Heart left ventricle (tissue), 16 donors: ENCODE data around the gene WFDC5. TPM values are rescaled to one million over a fixed set of nuclear protein-coding genes. Genes with fewer than 3 reads are reported as not detected.

Experiments used
- ATAC-seq, 4 donors: fragments of 200-7000 bp; cut with Tn5 transposase; one replicate each; pipeline ENCODE4 v1.9.1; 2020 to 2022; ENCODE audit warnings: moderate library complexity in 4 of 4, mild to moderate bottlenecking in 3 of 4, moderate number of reproducible peaks in 1 of 4
- DNase-seq, 5 donors: peaks; one replicate each; pipeline ENCODE4 v3.0.0-alpha.2; 2020
- H3K27ac ChIP-seq, 12 donors: fragments of 200-600 bp; sonication (generic) in 4 of 12; one replicate each; pipeline versions ENCODE4 v1.5.0 to v1.8.0; 2016 to 2022; ENCODE audit warnings: mild to moderate bottlenecking in 2 of 12
- H3K27me3 ChIP-seq, 9 donors: fragments of 200-600 bp; sonication (generic) in 2 of 9; one replicate each; pipeline versions ENCODE4 v1.5.1 to v1.8.0; 2016 to 2022; ENCODE audit warnings: mild to moderate bottlenecking in 3 of 9
- H3K36me3 ChIP-seq, 9 donors: fragments of 200-600 bp; sonication (generic) in 2 of 9; one replicate each; pipeline versions ENCODE4 v1.5.0 to v1.8.0; 2018 to 2022; ENCODE audit warnings: mild to moderate bottlenecking in 2 of 9
- H3K4me1 ChIP-seq, 12 donors: fragments of 200-600 bp; sonication (generic) in 4 of 12; one replicate each; pipeline versions ENCODE4 v1.5.0 to v1.8.0; 2016 to 2022; ENCODE audit warnings: mild to moderate bottlenecking in 3 of 12
- H3K4me3 ChIP-seq, 12 donors: fragments of 200-600 bp; sonication (generic) in 4 of 12; one replicate each; pipeline versions ENCODE4 v1.5.0 to v1.8.0; 2017 to 2022; ENCODE audit warnings: mild to moderate bottlenecking in 9 of 12, moderate library complexity in 4 of 12
- H3K9me3 ChIP-seq, 12 donors: fragments of 200-600 bp; sonication (generic) in 4 of 12; one replicate each; pipeline versions ENCODE4 v1.5.0 to v1.8.0; 2016 to 2022; ENCODE audit warnings: mild to moderate bottlenecking in 1 of 12
- POLR2A ChIP-seq, 2 donors: fragments of 450-650 bp; IDR thresholded peaks; one replicate each; pipeline ENCODE4 v1.6.1; 2017; ENCODE audit warnings: antibody characterized with exemption in 2 of 2, mild to moderate bottlenecking in 2 of 2, moderate library complexity in 2 of 2
- WGBS, 4 donors: extraction: QIAGEN DNeasy Blood & Tissue Kit in 2 of 4; methylation state at CpG; one replicate each; pipeline versions ENCODE4 v1.1.5 to v1.1.7; 2013 to 2018; 5-methylcytosine and 5-hydroxymethylcytosine counted together
- intact Hi-C, 10 donors: fragments of 100-400 bp; cut with DNase I; formaldehyde crosslinking; loops; one replicate each; pipeline versions ENCODE4 v1.11.1 to v1.14.2; 2022
- polyA plus RNA-seq, 2 donors: library from polyadenylated mRNA; stranded (reverse); fragments of 200-250 nt; gene quantifications; one replicate each; pipeline ENCODE4 v1.2.3, GENCODE V29; 2013
- total RNA-seq, 9 donors: library from RNA; depleted of rRNA in 2 of 9; stranded (reverse); fragments of >200 nt in 2 of 9; fragmentation: NEBNext Ultra II Directional in 3 of 9; extraction: Animal tissue kit (Norgen Biotek cat#: 25700) in 3 of 9; gene quantifications; one replicate each; pipeline versions ENCODE4 v1.1.0 to v1.2.4, GENCODE V29; 2016 to 2023
- TF ChIP-seq, protein P1 (sequence below), 12 donors: fragments of 200-600 bp; sonication (generic) in 4 of 12; IDR thresholded peaks; one replicate each; pipeline versions ENCODE4 v1.5.0 to v1.8.0; 2018 to 2022; ENCODE audit warnings: antibody characterized with exemption in 12 of 12, mild to moderate bottlenecking in 5 of 12
- donor health status: ischemic (EF 13 %, LVEDD 7.1; RV severe dilation, severe dysfunction).
- donor health status: healthy with polysubstance abuse.
- donor health status: DM: no; HTN: yes; CAD: no.
- donor health status: DM: no; HTN: no; CAD: no.
- donor health status: ischemic (EF 25% LVEDD 6.9; RV normal size, moderate dysfunction).
- donor health status: ischemic (EF 25% LVEDD 5.7; RV mildly dilated, moderate dysfunction).
- donor health status: healthy.
- donor health status: DM: yes; HTN: yes; CAD: no.
- donor health status: ischemic (EF 35%, LVEDD 5.7; RV mildly dilated, moderate dysfunction).
- donor health status: nonischemic (EF 11% LVEDD 7.7; RV severe dilation, severe dysfunction).
- donor health status: DM: yes; HTN: yes; CAD: no.
- donor health status: PGD.
- donor health status: ischemic (EF 29% LVEDD 5.4; RV normal size, mild dysfunction).
- donor health status: nonischemic (EF 23%, LVEDD 6.1; RV moderate dilation, normal function).

Gene WFDC5
- total and polyA plus RNA-seq, 11 donors, result not detected

DNA sequence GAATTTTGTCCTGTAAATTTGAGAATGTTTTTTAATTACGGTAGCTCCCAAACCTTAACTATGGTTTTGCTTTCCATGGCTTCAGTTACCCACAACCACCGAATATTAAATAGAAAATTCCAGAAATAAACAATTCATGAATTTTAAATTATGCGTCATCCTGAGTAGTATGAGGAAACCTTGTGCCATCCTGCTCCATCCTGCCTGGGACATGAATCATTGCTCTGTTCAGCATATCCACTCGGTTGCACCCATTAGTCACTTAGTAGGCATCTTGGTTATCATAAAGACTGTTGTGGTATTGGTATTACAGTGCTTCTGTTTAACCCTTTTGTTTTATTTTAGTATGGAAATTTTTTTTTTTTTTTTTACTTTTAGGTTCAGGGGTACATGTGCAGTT, 53.7 kb downstream of the WFDC5 start:
- ATAC-seq (no peak), DNase-seq (no peak)
- peaks cover 0 to 7% (median 0%) of the 10 kb centered on the region in 12 donors for H3K4me1 ChIP-seq
- H3K36me3 ChIP-seq, result peaks cover 0 to 33% (median 6%) of the 10 kb centered on the region in 9 donors
- H3K4me3 ChIP-seq, result no peak overlapping the region
- H3K9me3 ChIP-seq, result no peaks in the 10 kb centered on the region
- no peaks in the 10 kb centered on the region for H3K27me3 ChIP-seq
- TF ChIP-seq, protein P1, sequence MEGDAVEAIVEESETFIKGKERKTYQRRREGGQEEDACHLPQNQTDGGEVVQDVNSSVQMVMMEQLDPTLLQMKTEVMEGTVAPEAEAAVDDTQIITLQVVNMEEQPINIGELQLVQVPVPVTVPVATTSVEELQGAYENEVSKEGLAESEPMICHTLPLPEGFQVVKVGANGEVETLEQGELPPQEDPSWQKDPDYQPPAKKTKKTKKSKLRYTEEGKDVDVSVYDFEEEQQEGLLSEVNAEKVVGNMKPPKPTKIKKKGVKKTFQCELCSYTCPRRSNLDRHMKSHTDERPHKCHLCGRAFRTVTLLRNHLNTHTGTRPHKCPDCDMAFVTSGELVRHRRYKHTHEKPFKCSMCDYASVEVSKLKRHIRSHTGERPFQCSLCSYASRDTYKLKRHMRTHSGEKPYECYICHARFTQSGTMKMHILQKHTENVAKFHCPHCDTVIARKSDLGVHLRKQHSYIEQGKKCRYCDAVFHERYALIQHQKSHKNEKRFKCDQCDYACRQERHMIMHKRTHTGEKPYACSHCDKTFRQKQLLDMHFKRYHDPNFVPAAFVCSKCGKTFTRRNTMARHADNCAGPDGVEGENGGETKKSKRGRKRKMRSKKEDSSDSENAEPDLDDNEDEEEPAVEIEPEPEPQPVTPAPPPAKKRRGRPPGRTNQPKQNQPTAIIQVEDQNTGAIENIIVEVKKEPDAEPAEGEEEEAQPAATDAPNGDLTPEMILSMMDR (IDR thresholded peaks at IDR 0.05), result no peak
- no peak for TF ChIP-seq POLR2A (IDR thresholded peaks at IDR 0.05)
- 80 to 87% (median 87%) methylated on average over 4 of the region's 4 CpGs for WGBS, 4 donors
- intact Hi-C loops, result no loop called here
- H3K27ac ChIP-seq, result no peak overlapping the region

DNA sequence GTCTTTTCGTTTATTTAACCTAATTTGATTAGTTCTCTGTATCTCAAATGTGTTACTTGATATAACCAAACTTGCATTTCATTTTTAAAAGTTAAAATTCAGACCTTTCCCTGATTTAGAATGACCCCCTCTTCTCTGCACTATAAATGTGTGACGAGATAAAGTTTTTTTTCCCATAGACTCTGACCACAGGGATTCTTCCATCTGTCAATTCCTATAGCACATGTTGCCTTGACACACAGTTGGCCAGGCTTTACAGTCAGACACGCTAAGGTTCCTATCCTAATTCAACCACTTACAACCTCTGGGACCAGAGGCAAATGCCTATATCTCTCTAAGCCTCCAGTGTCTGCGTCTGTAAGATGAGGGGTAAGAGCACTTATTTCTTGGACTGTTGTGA, 54.7 kb downstream of the WFDC5 start:
- ATAC-seq, result no peak

More for the DNA sequence above, 54.7 kb downstream of the WFDC5 start:
- Histone ChIP-seq H3K4me3 (no peak overlapping the region), H3K36me3 (peaks cover 0 to 34% (median 6%) of the 10 kb centered on the region in 9 donors), H3K4me1 (peaks cover 0 to 7% (median 0%) of the 10 kb centered on the region in 12 donors), H3K9me3 (no peaks in the 10 kb centered on the region), H3K27ac (no peak overlapping the region), H3K27me3 (no peaks in the 10 kb centered on the region)
- TF ChIP-seq, protein P1 (IDR thresholded peaks at IDR 0.05), result no peak
- no peak for TF ChIP-seq POLR2A (IDR thresholded peaks at IDR 0.05)
- DNase-seq, result no peak
- intact Hi-C loops, result no loop called here
- WGBS, 4 donors, result 80 to 90% (median 84%) methylated on average over 4 of the region's 4 CpGs

Other genes with a start within 250 kb of the WFDC5 start
- gene YWHAB, start 229.5 kb downstream of the WFDC5 start, total RNA-seq, result 100 to 1,000 TPM in 6 of 9 donors, 10 to 100 TPM in 3; 70.8 to 160 (median 120) TPM
- gene YWHAB, start 229.5 kb downstream of the WFDC5 start, polyA plus RNA-seq, result 100 to 1,000 TPM in 1 of 2 donors, 10 to 100 TPM in 1; 32.2 to 154 TPM
- 1 to 10 TPM in 8 of 9 donors, under 1 TPM in 1; 0.58 to 5.9 (median 2.3) TPM for gene PABPC1L, start 205.1 kb downstream of the WFDC5 start, total RNA-seq
- 1 to 10 TPM; 2.8 to 3.1 TPM for gene PABPC1L, start 205.1 kb downstream of the WFDC5 start, polyA plus RNA-seq
- gene TOMM34, start 154.8 kb downstream of the WFDC5 start, total RNA-seq, result 10 to 100 TPM in 6 of 9 donors, 1 to 10 TPM in 3; 6.9 to 15.9 (median 12.7) TPM
- 10 to 100 TPM in 1 of 2 donors, 1 to 10 TPM in 1; 5.4 to 27.4 TPM for gene TOMM34, start 154.8 kb downstream of the WFDC5 start, polyA plus RNA-seq
- 10 to 100 TPM in 2 of 9 donors, 1 to 10 TPM in 7; 8.1 to 25.3 (median 9.5) TPM for gene STK4, start 148.7 kb downstream of the WFDC5 start, total RNA-seq
- 1 to 10 TPM; 3.2 to 7.9 TPM for gene STK4, start 148.7 kb downstream of the WFDC5 start, polyA plus RNA-seq
- gene KCNS1, start 14.0 kb downstream of the WFDC5 start, total RNA-seq, result under 1 TPM in 2 of 9 donors, not detected in 7; 0.07 to 0.38 TPM
- under 1 TPM in 1 of 2 donors, not detected in 1; 0.14 TPM for gene KCNS1, start 14.0 kb downstream of the WFDC5 start, polyA plus RNA-seq
- not detected for gene WFDC12, start 9.3 kb upstream of the WFDC5 start, total RNA-seq
- gene WFDC12, start 9.3 kb upstream of the WFDC5 start, polyA plus RNA-seq, result not detected
- gene PI3, start 59.7 kb upstream of the WFDC5 start, total RNA-seq, result under 1 TPM in 2 of 9 donors, not detected in 7; 0.55 to 0.97 TPM
- gene PI3, start 59.7 kb upstream of the WFDC5 start, polyA plus RNA-seq, result under 1 TPM in 1 of 2 donors, not detected in 1; 0.47 TPM
- not detected for gene SEMG1, start 91.9 kb upstream of the WFDC5 start, total RNA-seq
- gene SEMG1, start 91.9 kb upstream of the WFDC5 start, polyA plus RNA-seq, result not detected
- gene SEMG2, start 106.2 kb upstream of the WFDC5 start, total RNA-seq, result not detected
- not detected for gene SEMG2, start 106.2 kb upstream of the WFDC5 start, polyA plus RNA-seq
- gene SLPI, start 139.4 kb upstream of the WFDC5 start, total RNA-seq, result 100 to 1,000 TPM in 1 of 9 donors, 1 to 10 TPM in 3, under 1 TPM in 3, not detected in 2; 0.37 to 187 (median 1.8) TPM
- gene SLPI, start 139.4 kb upstream of the WFDC5 start, polyA plus RNA-seq, result 1 to 10 TPM; 1.1 to 1.5 TPM
- gene RBPJL, start 191.7 kb upstream of the WFDC5 start, total RNA-seq, result not detected
- not detected for gene RBPJL, start 191.7 kb upstream of the WFDC5 start, polyA plus RNA-seq
- gene MATN4, start 193.1 kb upstream of the WFDC5 start, total RNA-seq, result not detected
- gene MATN4, start 193.1 kb upstream of the WFDC5 start, polyA plus RNA-seq, result not detected
- 100 to 1,000 TPM in 2 of 9 donors, 10 to 100 TPM in 7; 62.1 to 140 (median 94.1) TPM for gene SDC4, start 233.2 kb upstream of the WFDC5 start, total RNA-seq
- 100 to 1,000 TPM in 1 of 2 donors, 10 to 100 TPM in 1; 44.3 to 139 TPM for gene SDC4, start 233.2 kb upstream of the WFDC5 start, polyA plus RNA-seq
- gene SYS1, start 248.0 kb upstream of the WFDC5 start, total RNA-seq, result 10 to 100 TPM; 16.4 to 54.0 (median 23.0) TPM
- 10 to 100 TPM; 12.6 to 68.8 TPM for gene SYS1, start 248.0 kb upstream of the WFDC5 start, polyA plus RNA-seq